Panc1 (cell line): Measurements from ENCODE around the gene SIRPA. TPM values are rescaled to one million over a fixed set of nuclear protein-coding genes. Genes with fewer than 3 reads are reported as not detected.

Source experiments
- ATAC-seq: fragments of 200-7000 bp; cut with Tn5 transposase; 2 replicates; pipeline ENCODE4 v1.9.1; 2020; ENCODE audit warnings: mild to moderate bottlenecking, moderate library complexity
- BruUV-seq: library from RNA; stranded (reverse); fragments of 400-500 nt; replicated peaks from 2 replicates; lab custom pipeline; 2021; lab: Mats Ljungman, UMichigan
- CTCF ChIA-PET: fragments of 300-600 bp; sonication (Branson Sonifier 250); formaldehyde crosslinking; loops from one replicate; lab custom pipeline; 2022; ENCODE audit warnings: antibody characterized with exemption; lab: Charles Lee
- POLR2A ChIA-PET: fragments of 300-600 bp; sonication (Branson Sonifier 250); formaldehyde crosslinking; loops from one replicate; lab custom pipeline; 2022; ENCODE audit warnings: antibody characterized with exemption; lab: Charles Lee
- DNase-seq: peaks from one replicate; pipeline ENCODE4 v3.0.0-alpha.2; 2010; ENCODE audit warnings: low read depth, low spot score
- H3K27ac ChIP-seq: 2 replicates; pipeline ENCODE4 v1.5.1; 2011; ENCODE audit warnings: mild to moderate bottlenecking, low read length, inconsistent platforms
- H3K27me3 ChIP-seq: fragments of 200-500 bp; sonication (Bioruptor generic); 2 replicates; pipeline ENCODE4 v1.6.0; 2014; ENCODE audit warnings: low read length, inconsistent platforms; ENCODE audit not compliant: control insufficient read depth, insufficient read depth
- H3K36me3 ChIP-seq: fragments of 200-500 bp; sonication (Bioruptor generic); 2 replicates; pipeline ENCODE4 v1.5.1; 2014; ENCODE audit warnings: inconsistent platforms, mild to moderate bottlenecking, low read length, moderate library complexity; ENCODE audit not compliant: control insufficient read depth, insufficient read depth
- H3K4me1 ChIP-seq: 2 replicates; pipeline ENCODE4 v1.5.1; 2011; ENCODE audit warnings: inconsistent platforms, mild to moderate bottlenecking, low read length, moderate library complexity; ENCODE audit not compliant: control insufficient read depth, insufficient read depth
- H3K4me3 ChIP-seq, 2 experiments: 2 replicates each; pipeline ENCODE4 v1.5.1; 2011 to 2012; ENCODE audit warnings: low read depth in 2 of 2, low read length in 2 of 2, mild to moderate bottlenecking in 2 of 2, inconsistent platforms in 1 of 2, moderate library complexity in 1 of 2
- H3K9me3 ChIP-seq: fragments of 200-500 bp; sonication (Bioruptor generic); 2 replicates; pipeline ENCODE4 v1.5.1; 2014; ENCODE audit warnings: low read depth, mild to moderate bottlenecking, inconsistent platforms, low read length, moderate library complexity; ENCODE audit not compliant: control insufficient read depth, insufficient read depth
- CTCF ChIP-seq: fragments of 450-650 bp; IDR thresholded peaks from 2 replicates; pipeline ENCODE4 v1.5.1; 2017; ENCODE audit warnings: mild to moderate bottlenecking
- POLR2AphosphoS5 ChIP-seq: IDR thresholded peaks from 2 replicates; pipeline ENCODE4 v1.6.1; 2012; ENCODE audit warnings: mild to moderate bottlenecking, low read depth, low read length, moderate library complexity
- REST ChIP-seq, 2 experiments: IDR thresholded peaks; 2 replicates each; pipeline ENCODE4 v1.6.1; 2011 to 2012; ENCODE audit warnings: low read depth in 2 of 2, control low read depth in 1 of 2, low read length in 1 of 2, mild to moderate bottlenecking in 1 of 2, moderate library complexity in 1 of 2; ENCODE audit not compliant: insufficient read depth in 1 of 2
- SIN3A ChIP-seq: IDR thresholded peaks from 2 replicates; pipeline ENCODE4 v1.6.1; 2012; ENCODE audit warnings: low read depth, mild to moderate bottlenecking, low read length, moderate library complexity, borderline replicate concordance; ENCODE audit not compliant: insufficient read depth
- TCF7L2 ChIP-seq: IDR thresholded peaks from 2 replicates; pipeline ENCODE4 v1.6.1; 2011; ENCODE audit warnings: mild to moderate bottlenecking, low read depth, low read length, inconsistent platforms
- in situ Hi-C: cut with HindIII; loops from 2 replicates; pipeline ENCODE4 v1.10.0; 2016; ENCODE audit warnings: low sequenced_read_pairs, low pct_unique_long_range_greater_than_20kb
- intact Hi-C: fragments of 100-400 bp; cut with micrococcal nuclease; formaldehyde crosslinking; loops from one replicate; pipeline ENCODE4 v1.10.0; 2022; ENCODE audit not compliant: unreplicated experiment
- total RNA-seq: library from RNA; stranded (reverse); gene quantifications from one replicate; pipeline ENCODE4 v1.2.1, GENCODE V29; 2021; ENCODE audit not compliant: unreplicated experiment

SIRPA gene
- total RNA-seq, 1 experiment from 2014 or later: 2.4 TPM

- Histone ChIP-seq H3K27me3 (peaks cover 2% of the 10 kb centered on the region; the same call in 1 of the 2 replicates), H3K4me1 (no peaks in the 10 kb centered on the region), H3K9me3 (no peaks in the 10 kb centered on the region), H3K27ac (no peak overlapping the region), H3K36me3 (no peaks in the 10 kb centered on the region), H3K4me3 (no peak overlapping the region)
- DNase-seq (no peak), ATAC-seq (no peak)
- TF ChIP-seq TCF7L2 (no peak), CTCF (no peak), POLR2AphosphoS5 (no peak), REST (IDR thresholded peaks at IDR 0.05; ENCODE audit: insufficient read depth in 1 of 2, low read depth in 2 of 2, low read length in 1 of 2) (no peak)
- in situ Hi-C loops (no loop called here), intact Hi-C loops (no loop called here)
- CTCF ChIA-PET: no interaction called here
- POLR2A ChIA-PET: no interaction called here
- BruUV-seq: no TSS peak
These were observed 37.8 kb downstream of the SIRPA start for GRCh38 chr20:1932971-1933370.

- in situ Hi-C loops (no loop called here), intact Hi-C loops (no loop called here)
- POLR2A ChIA-PET: no interaction called here
- CTCF ChIA-PET: no interaction called here
- H3K36me3 ChIP-seq: no peaks in the 10 kb centered on the region
- DNase-seq: no peak
- no peaks in the 10 kb centered on the region for H3K4me1 ChIP-seq
- no peaks in the 10 kb centered on the region for H3K9me3 ChIP-seq
- no peak for TF ChIP-seq POLR2AphosphoS5
- no peak for ATAC-seq
- peaks cover 2% of the 10 kb centered on the region; the same call in 1 of the 2 replicates for H3K27me3 ChIP-seq
- no TSS peak for BruUV-seq
- no peak overlapping the region for H3K4me3 ChIP-seq
- H3K27ac ChIP-seq: no peak overlapping the region
These were observed 38.3 kb downstream of the SIRPA start for GRCh38 chr20:1933465-1933870.

- Histone ChIP-seq H3K36me3 (no peaks in the 10 kb centered on the region), H3K27me3 (peaks cover 2% of the 10 kb centered on the region), H3K4me3 (no peak overlapping the region), H3K4me1 (no peaks in the 10 kb centered on the region), H3K27ac (no peak overlapping the region), H3K9me3 (no peaks in the 10 kb centered on the region)
- BruUV-seq: no TSS peak
- ATAC-seq (no peak), DNase-seq (no peak)
- intact Hi-C loops: no loop called here
- ChIA-PET CTCF (no interaction called here), POLR2A (no interaction called here)
- TF ChIP-seq SIN3A: no peak
- TF ChIP-seq REST (IDR thresholded peaks at IDR 0.05; ENCODE audit: insufficient read depth in 1 of 2, low read depth in 2 of 2, low read length in 1 of 2): no peak
- no peak for TF ChIP-seq CTCF
- no peak for TF ChIP-seq POLR2AphosphoS5
- TF ChIP-seq TCF7L2: no peak
- in situ Hi-C loops: no loop called here
These were observed 38.9 kb downstream of the SIRPA start for GRCh38 chr20:1934156-1934555.
